Spleen (tissue), 11 donors: ENCODE data around the gene GTPBP8. TPM values are rescaled to one million over a fixed set of nuclear protein-coding genes. Genes with fewer than 3 reads are reported as not detected.

Source experiments
- DNase-seq: peaks from one replicate; pipeline ENCODE4 v3.0.0-alpha.2; 2020
- H3K27ac ChIP-seq, 8 donors: fragments of 200-600 bp; sonication (generic) in 7 of 8; 1 replicate in 4 of 8; 2 replicates in 4 of 8; pipeline versions ENCODE4 v1.5.0 to v1.8.0; 2016 to 2021; ENCODE audit warnings: inconsistent platforms in 4 of 8, mild to moderate bottlenecking in 4 of 8, moderate library complexity in 1 of 8
- H3K27me3 ChIP-seq, 7 donors: fragments of 200-600 bp; sonication (generic) in 6 of 7; replicated peaks in 1 of 7; 1 replicate in 4 of 7; 2 replicates in 3 of 7; pipeline versions ENCODE4 v1.5.0 to v1.8.0; 2016 to 2021; ENCODE audit warnings: inconsistent platforms in 3 of 7, mild to moderate bottlenecking in 1 of 7
- H3K36me3 ChIP-seq, 6 donors: fragments of 200-600 bp; sonication (generic) in 5 of 6; 1 replicate in 4 of 6; 2 replicates in 2 of 6; pipeline versions ENCODE4 v1.5.0 to v1.8.0; 2016 to 2021; ENCODE audit warnings: inconsistent platforms in 2 of 6
- H3K4me1 ChIP-seq, 6 donors: fragments of 200-600 bp; sonication (generic) in 5 of 6; 1 replicate in 3 of 6; 2 replicates in 3 of 6; pipeline versions ENCODE4 v1.5.0 to v1.8.0; 2016 to 2021; ENCODE audit warnings: inconsistent platforms in 3 of 6
- H3K4me3 ChIP-seq, 8 donors: fragments of 200-600 bp; sonication (generic) in 7 of 8; 1 replicate in 4 of 8; 2 replicates in 4 of 8; pipeline versions ENCODE4 v1.5.0 to v1.8.0; 2016 to 2021; ENCODE audit warnings: inconsistent platforms in 4 of 8, mild to moderate bottlenecking in 4 of 8, moderate library complexity in 2 of 8
- H3K9me3 ChIP-seq, 8 donors: fragments of 200-600 bp; sonication (generic) in 7 of 8; 1 replicate in 4 of 8; 2 replicates in 4 of 8; pipeline versions ENCODE4 v1.5.0 to v1.8.0; 2016 to 2021; ENCODE audit warnings: inconsistent platforms in 4 of 8
- POLR2A ChIP-seq, 3 donors: fragments of 450-650 bp; IDR thresholded peaks; one replicate each; pipeline ENCODE4 v1.5.1; 2017; ENCODE audit warnings: antibody characterized with exemption in 3 of 3, mild to moderate bottlenecking in 1 of 3
- POLR2AphosphoS5 ChIP-seq, 3 donors: sonication (generic); formaldehyde crosslinking; IDR thresholded peaks; one replicate each; pipeline ENCODE4 v1.5.1; 2017; ENCODE audit warnings: antibody characterized with exemption in 3 of 3
- WGBS, 5 donors: extraction: QIAGEN DNeasy Blood & Tissue Kit in 3 of 5; methylation state at CpG; one replicate each; pipeline versions ENCODE4 v1.1.5 to v1.1.7; 2013 to 2018; 5-methylcytosine and 5-hydroxymethylcytosine counted together
- intact Hi-C: fragments of 100-400 bp; cut with DNase I; formaldehyde crosslinking; loops from one replicate; pipeline ENCODE4 v1.15.0; 2023; ENCODE audit warnings: low total_unique reads
- polyA plus RNA-seq, 3 donors: library from polyadenylated mRNA; stranded (reverse); fragments of 200-250 nt; gene quantifications; one replicate each; pipeline ENCODE4 v1.2.1, GENCODE V29; 2013
- total RNA-seq, 7 donors: library from RNA; depleted of rRNA in 3 of 7; stranded (reverse); fragments of >200 nt in 3 of 7; fragmentation: NEBNext Ultra II Directional in 4 of 7; extraction: Animal tissue kit (Norgen Biotek cat#: 25700) in 4 of 7; gene quantifications; one replicate each; pipeline versions ENCODE4 v1.1.0 to v1.2.1, GENCODE V29; 2016 to 2021
- TF ChIP-seq, protein P1 (sequence below), 11 experiments: fragments of 200-600 bp in 7 of 11; fragments of 450-650 bp in 4 of 11; sonication (generic) in 4 of 11; IDR thresholded peaks in 8 of 11; conservative IDR thresholded peaks in 3 of 11; 1 replicate in 7 of 11; 2 replicates in 4 of 11; pipeline versions ENCODE4 v1.4.0 to v1.8.0; 2016 to 2021; ENCODE audit warnings: antibody characterized with exemption in 11 of 11, inconsistent platforms in 4 of 11, mild to moderate bottlenecking in 1 of 11
- donor health status: healthy with polysubstance abuse.
- donor health status: DM: no; HTN: no; CAD: no; lungs with moderate emphysema.
- donor health status: DM: no; HTN: no; CAD: no.
- donor health status: Bipolar disorder and iron deficiency.
- donor health status: healthy.
- donor health status: DM: no; HTN: no; CAD: no.
- donor health status: DM: yes; HTN: yes; CAD: no.

GTPBP8 gene
- total and polyA plus RNA-seq, 10 donors = 5.1 to 27.9 (median 12.7) TPM

DNA sequence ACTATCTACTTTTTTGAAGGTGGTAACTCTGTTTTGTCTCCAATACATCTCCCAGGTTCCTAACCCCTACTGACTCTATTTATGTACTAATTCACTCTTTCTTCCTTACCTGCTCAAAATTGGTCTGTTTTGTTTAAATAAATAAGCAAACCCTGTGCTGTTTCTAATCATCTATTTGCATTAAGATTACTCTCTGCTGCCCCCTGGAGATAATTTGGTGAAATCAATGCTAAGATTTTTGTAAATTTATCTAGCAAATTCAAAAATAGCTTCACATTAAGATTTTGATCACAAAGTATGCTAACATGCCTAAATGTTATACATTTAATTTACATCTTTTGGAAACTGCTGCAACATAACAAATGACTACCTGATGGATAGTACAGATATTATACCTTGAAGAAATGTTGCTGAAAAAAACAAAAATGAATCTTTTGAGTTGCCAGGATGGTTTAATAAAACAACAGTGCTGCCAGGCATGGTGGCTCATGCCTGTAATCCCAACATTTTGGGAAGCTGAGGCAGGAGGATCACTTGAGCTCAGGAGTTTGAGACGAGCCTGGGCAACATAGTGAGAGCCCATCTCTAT is 11.4 kb upstream of the GTPBP8 start:
- Histone ChIP-seq H3K36me3 (no peaks in the 10 kb centered on the region), H3K4me1 (peaks cover 21 to 73% (median 51%) of the 10 kb centered on the region in 6 donors), H3K27me3 (no peaks in the 10 kb centered on the region), H3K4me3 (no peak overlapping the region), H3K9me3 (no peaks in the 10 kb centered on the region), H3K27ac (no peak overlapping the region)
- no peak for DNase-seq
- no peak for TF ChIP-seq POLR2AphosphoS5 (IDR thresholded peaks at IDR 0.05)
- TF ChIP-seq, protein P1, sequence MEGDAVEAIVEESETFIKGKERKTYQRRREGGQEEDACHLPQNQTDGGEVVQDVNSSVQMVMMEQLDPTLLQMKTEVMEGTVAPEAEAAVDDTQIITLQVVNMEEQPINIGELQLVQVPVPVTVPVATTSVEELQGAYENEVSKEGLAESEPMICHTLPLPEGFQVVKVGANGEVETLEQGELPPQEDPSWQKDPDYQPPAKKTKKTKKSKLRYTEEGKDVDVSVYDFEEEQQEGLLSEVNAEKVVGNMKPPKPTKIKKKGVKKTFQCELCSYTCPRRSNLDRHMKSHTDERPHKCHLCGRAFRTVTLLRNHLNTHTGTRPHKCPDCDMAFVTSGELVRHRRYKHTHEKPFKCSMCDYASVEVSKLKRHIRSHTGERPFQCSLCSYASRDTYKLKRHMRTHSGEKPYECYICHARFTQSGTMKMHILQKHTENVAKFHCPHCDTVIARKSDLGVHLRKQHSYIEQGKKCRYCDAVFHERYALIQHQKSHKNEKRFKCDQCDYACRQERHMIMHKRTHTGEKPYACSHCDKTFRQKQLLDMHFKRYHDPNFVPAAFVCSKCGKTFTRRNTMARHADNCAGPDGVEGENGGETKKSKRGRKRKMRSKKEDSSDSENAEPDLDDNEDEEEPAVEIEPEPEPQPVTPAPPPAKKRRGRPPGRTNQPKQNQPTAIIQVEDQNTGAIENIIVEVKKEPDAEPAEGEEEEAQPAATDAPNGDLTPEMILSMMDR (IDR thresholded peaks at IDR 0.05 in 8 of 11, conservative IDR thresholded peaks at IDR 0.05 in 3 of 11) = peak in 10 of 11 experiments; percentile 40 to 83 (median 72)
- intact Hi-C loops = loop anchor here (5.0 kb wide), 2 partner anchors 242 to 337 kb away; partner anchors contain the start of gene CCDC80
- WGBS, 5 donors = 78 to 94% (median 89%) methylated on average over 1 of the region's 1 CpG

DNA sequence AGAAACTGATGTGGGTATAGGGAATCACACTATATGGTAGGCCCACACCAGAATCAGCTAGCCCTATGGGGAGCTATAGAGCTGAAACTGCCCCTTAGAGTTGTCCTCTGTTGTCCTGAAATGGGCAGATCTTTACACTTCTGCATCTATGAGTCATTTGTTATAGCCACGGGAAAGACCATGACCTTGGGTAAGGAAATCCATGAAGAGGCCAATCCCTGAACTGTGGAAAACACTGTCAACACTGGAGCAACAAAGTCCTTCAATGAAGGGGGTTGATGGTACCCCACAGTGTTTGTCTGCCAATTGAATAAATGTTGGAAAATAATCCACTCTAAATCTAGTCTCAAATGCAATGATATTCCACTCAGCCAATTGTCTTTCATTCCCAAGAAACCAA is 10.7 kb upstream of the GTPBP8 start:
- no peaks in the 10 kb centered on the region for H3K27me3 ChIP-seq
- H3K4me1 ChIP-seq = peaks cover 21 to 73% (median 54%) of the 10 kb centered on the region in 6 donors
- H3K9me3 ChIP-seq = no peaks in the 10 kb centered on the region
- H3K4me3 ChIP-seq = no peak overlapping the region
- WGBS, 5 donors = 33 to 62% (median 39%) methylated on average over 1 of the region's 1 CpG
- no peak overlapping the region for H3K27ac ChIP-seq
- H3K36me3 ChIP-seq = no peaks in the 10 kb centered on the region
- TF ChIP-seq, protein P1 (IDR thresholded peaks at IDR 0.05 in 8 of 11, conservative IDR thresholded peaks at IDR 0.05 in 3 of 11) = no peak
- TF ChIP-seq POLR2AphosphoS5 (IDR thresholded peaks at IDR 0.05) (no peak), POLR2A (IDR thresholded peaks at IDR 0.05) (no peak)
- no peak for DNase-seq
- intact Hi-C loops = loop anchor here (10.0 kb wide), 1 partner anchor 395 kb away; no protein-coding TSS in a partner anchor

GRCh38 chr3:112982710-112983109 is 8.1 kb upstream of the GTPBP8 start:
- DNase-seq = no peak
- intact Hi-C loops = loop anchor here (10.0 kb wide), 1 partner anchor 398 kb away; no protein-coding TSS in a partner anchor
- Histone ChIP-seq H3K36me3 (no peaks in the 10 kb centered on the region), H3K4me1 (peaks cover 3 to 47% (median 28%) of the 10 kb centered on the region in 6 donors), H3K27me3 (no peaks in the 10 kb centered on the region), H3K4me3 (no peak overlapping the region), H3K9me3 (no peaks in the 10 kb centered on the region), H3K27ac (peak overlapping the region in 1 of 8 donors; percentile 22)
- no peak for TF ChIP-seq POLR2A (IDR thresholded peaks at IDR 0.05)
- TF ChIP-seq POLR2AphosphoS5 (IDR thresholded peaks at IDR 0.05) = no peak
- TF ChIP-seq, protein P1 (IDR thresholded peaks at IDR 0.05 in 8 of 11, conservative IDR thresholded peaks at IDR 0.05 in 3 of 11) = no peak
- WGBS, 5 donors = 3 to 5% (median 4%) methylated on average over 1 of the region's 1 CpG

GRCh38 chr3:112984485-112984884 is 6.3 kb upstream of the GTPBP8 start:
- no peak overlapping the region for H3K4me3 ChIP-seq
- H3K36me3 ChIP-seq = no peaks in the 10 kb centered on the region
- no peak for DNase-seq
- H3K4me1 ChIP-seq = peaks cover 3 to 29% (median 20%) of the 10 kb centered on the region in 6 donors
- H3K9me3 ChIP-seq = no peaks in the 10 kb centered on the region
- H3K27ac ChIP-seq = peak overlapping the region in 3 of 8 donors; percentile 2 to 54 (median 16)
- 72 to 87% (median 83%) methylated on average over 2 of the region's 2 CpGs for WGBS, 5 donors
- intact Hi-C loops = loop anchor here (10.0 kb wide), 1 partner anchor 400 kb away; no protein-coding TSS in a partner anchor
- H3K27me3 ChIP-seq = no peaks in the 10 kb centered on the region
- TF ChIP-seq POLR2A (IDR thresholded peaks at IDR 0.05) (no peak), POLR2AphosphoS5 (IDR thresholded peaks at IDR 0.05) (no peak)
- TF ChIP-seq, protein P1 (IDR thresholded peaks at IDR 0.05 in 8 of 11, conservative IDR thresholded peaks at IDR 0.05 in 3 of 11) = no peak
